ENCODE data around the gene ADH5.
A peak's percentile ranks its signal among the peaks of the same experiment; 100 is the strongest.
"Not testable (repeated sequence)": the region's sequence is repeated elsewhere in the genome, so short reads cannot be mapped to it uniquely, and the experiment has no call there.

Gene ADH5

DNA sequence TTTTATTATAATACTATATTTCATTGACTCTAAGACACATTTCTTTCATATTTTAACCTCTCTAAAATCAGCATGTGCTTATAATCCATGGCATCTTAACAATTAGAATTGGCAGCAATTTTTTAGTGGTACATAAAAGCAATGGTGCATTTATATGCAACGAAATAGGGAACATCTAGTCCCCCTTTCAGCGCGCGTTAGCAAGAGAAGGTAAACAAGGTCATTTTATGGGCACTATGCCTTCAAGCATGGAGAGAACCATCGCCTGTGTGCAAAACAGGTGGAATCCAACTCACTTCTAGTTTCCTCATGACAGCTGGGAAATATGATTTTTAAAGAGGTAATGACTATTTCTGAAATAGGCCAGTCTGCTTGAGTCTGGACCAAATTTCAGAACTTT lies 6.4 kb downstream of the ADH5 start:
- DNase-seq, result no peak

DNA sequence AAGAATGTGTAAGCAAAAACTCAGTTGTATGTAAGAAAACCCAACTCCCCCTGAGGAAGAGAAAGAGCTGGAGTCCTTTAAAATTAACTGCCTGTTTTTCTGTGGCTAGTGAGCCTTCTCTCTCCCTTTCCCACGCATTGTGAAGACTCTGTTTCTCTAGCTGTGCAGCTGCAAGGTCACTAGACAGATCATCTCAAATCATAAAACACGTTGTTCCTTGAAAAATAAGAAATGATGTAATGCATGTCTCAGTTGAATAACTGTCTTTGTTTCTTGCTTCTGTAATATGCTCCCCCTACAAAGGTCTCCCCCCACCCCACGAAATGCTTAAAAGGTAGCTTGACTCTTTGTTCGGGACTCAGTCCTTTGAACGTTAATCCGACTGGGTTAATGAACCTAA lies 7.7 kb downstream of the ADH5 start:
- not testable (repeated sequence) for DNase-seq

GRCh38 chr4:99079625-99080295 lies 8.8 kb downstream of the ADH5 start:
- DNase-seq, result no peak

DNA sequence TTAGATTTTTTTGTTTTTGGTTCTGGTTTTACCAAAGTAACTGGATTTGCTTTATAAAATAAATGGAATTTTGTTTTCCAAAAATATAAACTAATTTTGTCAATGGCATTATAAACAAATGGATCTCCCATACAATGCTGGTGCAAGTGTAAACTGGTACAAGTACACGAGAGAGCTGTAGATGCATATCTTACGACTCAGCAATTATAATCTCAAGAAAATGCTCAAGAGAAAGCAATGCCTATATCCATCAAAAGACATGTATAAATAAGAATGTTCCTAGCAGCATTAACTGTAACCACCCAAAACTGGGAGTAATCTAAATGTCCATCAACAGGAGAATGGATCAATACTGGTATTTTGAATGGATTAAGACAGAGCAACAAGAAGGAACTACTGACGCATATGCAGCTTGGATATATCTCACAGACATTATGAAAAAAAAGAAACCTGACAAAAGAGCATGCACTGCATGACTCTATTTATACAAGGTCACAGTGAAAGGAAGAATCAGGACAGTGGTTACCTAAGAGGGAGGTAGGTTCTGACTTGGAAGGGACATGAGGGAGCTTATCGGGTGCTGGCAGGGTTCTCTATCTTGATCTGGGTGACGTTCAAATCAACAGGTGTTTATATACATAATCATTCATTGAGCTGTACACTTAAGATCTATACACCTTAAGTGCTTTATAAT lies 9.5 kb downstream of the ADH5 start:
- DNase-seq, result no peak

DNA sequence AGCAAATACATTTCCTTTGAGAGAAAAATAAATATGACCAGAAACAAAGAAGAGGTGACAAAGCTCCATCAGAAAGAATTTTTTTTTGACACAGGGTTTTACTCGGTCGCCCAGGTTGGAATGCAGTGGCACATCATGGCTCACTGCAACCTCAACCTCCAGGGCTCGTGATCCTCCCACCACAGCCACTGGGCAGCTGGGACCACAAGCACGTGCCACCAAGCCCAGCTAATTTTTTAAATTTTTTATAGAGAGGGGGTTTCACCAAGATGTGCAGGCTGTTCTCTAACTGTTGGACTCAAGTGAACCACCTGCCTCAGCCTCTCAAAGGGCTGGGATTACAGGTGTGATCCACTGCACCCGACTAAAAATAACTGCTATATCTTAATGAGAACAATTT lies 10.3 kb downstream of the ADH5 start:
- no peak for DNase-seq

- DNase-seq, result no peak
These were observed 11.4 kb downstream of the ADH5 start for GRCh38 chr4:99077177-99077576.

DNA sequence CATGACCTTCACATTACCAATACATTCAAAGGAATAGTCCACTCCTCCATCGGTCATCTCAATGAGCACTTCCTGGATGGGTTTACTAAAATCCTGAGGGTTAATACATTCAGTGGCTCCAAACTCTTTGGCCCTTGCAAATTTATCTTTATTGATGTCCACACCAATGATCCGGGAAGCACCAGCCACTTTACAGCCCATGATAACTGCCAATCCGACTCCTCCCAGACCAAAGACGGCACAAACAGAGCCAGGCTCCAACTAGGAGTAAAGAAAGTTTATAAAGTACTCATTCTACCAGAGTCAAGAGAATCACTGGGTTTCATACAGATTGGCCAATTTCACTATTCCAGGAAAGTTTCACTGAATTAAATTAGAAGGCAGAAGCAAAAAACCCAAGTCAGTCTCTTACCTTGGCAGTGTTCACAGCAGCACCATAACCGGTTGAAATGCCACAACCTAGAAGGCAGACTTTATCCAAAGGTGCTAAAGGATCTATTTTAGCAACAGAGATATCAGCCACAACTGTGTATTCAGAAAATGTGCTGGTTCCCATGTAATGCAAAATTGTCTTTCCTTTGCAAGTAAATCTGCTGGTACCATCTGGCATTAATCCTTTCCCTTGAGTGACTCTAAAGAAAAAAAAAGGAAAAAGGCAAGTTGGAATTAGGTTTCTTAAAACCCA lies 12.2 kb downstream of the ADH5 start:
- no peak for DNase-seq

DNA sequence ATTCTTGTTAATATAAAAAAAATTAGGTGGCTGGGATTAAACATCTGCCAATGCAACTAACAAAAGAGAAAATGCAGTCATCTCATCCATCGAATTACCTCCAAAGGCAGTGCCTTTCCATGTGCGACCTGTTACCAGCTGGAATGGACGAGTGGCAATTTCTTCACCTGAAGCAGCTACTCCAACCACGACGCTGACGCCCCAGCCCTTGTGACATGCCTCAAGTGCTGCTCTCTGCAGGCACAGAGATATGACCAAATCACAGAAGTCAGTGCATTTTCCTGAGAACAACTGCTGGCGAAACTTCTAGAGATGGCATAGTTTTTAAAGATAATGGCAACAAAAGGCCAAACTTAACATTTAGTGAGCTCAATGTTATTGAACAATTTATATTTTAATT lies 13.8 kb downstream of the ADH5 start:
- no peak for DNase-seq

- no peak for DNase-seq
These were observed 17.4 kb downstream of the ADH5 start for GRCh38 chr4:99071159-99071558.

DNA sequence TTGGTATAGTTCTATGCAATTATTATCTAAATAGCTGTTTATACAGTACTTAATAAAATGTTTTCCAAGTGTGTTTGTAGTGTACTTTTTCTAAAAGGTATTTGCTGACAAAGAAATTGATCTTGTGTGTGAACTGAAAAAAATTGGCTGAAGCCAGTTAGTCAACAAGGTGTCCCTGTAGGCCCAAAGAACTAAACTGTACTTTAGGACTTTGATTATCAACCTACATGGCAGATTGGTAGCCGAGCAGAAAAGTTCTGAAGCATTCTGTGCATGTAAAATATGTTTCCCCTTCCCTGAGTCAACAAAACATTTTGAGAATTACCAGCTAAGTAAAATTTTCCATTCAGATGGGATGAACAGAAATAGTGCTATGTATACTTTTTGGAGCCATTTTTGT lies 21.0 kb downstream of the ADH5 start:
- DNase-seq, result no peak

DNA sequence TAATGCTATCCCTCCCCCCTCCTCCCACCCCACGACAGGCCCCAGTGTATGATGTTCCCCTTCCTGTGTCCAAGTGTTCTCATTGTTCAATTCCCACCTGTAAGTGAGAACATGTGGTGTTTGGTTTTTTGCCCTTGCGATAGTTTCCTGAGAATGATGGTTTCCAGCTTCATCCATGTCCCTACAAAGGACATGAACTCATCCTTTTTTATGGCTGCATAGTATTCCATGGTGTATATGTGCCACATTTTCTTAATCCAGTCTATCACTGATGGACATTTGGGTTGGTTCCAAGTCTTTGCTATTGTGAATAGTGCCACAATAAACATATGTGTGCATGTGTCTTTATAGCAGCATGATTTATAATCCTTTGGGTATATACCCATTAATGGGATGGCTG lies 23.1 kb downstream of the ADH5 start:
- not testable (repeated sequence) for DNase-seq

DNA sequence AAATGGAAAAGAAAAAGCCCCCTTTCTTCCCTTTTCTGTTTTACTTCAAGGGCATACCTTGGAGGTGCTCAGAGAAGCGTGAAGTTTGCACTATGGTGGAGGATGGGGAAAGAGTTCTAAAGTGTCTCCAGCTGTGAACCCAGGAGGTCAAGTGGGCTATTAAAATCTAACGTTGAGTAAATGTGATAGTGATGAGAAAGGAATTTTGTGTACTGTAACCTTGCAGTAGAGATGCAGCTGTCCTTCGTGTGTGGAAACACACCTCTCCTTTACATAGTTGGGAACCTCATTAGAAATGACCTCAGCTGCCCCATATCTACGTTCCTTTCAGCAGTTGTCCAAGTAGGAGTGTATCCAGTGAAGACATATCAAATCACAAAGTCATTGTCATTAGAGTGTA lies 26.5 kb downstream of the ADH5 start:
- no peak for DNase-seq

- DNase-seq, result no peak
These were observed 27.4 kb downstream of the ADH5 start for GRCh38 chr4:99061048-99061700.

GRCh38 chr4:99059550-99059949 lies 29.0 kb downstream of the ADH5 start:
- DNase-seq, result peak; percentile 3

- no peak for DNase-seq
These were observed 30.4 kb downstream of the ADH5 start for GRCh38 chr4:99058228-99058627.

DNA sequence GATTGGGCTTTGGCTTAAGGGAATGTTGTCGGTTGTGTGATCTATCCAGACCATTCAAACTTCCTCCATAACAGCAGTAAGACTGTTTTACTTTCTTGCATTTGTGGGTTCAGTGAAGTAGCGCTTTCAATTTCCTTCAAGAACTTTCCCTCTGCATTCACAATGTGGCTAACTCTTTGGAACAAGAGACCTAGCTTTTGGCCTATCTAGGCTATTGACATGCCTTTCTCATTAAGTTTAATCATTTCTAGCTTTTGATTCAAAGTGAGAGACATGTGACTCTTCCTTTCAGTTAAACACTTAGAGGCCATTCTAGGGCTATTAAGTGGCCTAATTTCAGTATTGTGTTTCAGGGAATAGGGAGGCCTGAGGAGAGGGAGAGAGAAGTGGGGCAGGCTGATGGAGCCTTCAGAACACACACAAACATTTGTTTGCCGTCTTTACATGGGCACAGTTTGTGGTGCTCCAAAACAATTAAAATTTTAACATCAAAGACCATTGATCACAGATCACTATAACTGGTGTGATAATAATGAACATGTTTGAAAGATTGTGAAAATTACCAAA lies 34.1 kb downstream of the ADH5 start:
- DNase-seq, result no peak

DNA sequence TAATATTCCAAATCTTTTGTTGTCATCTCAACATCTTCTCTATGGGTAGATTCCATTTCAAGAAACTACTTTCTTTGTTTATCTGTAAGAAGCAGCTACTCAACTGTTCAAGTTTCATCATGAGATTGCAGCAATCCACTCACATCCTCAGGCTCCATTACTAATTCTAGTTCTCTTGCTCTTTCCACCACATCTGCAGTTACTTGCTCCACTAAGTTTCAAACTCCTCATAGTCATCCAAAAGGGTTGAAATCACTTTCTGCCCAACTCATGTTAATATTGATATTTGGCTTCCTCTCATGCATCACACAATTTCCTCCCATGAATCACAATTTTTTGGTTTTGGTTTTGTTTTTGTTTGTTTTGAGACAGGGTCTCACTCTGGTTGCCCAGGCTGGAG lies 35.7 kb downstream of the ADH5 start:
- no peak for DNase-seq

DNA sequence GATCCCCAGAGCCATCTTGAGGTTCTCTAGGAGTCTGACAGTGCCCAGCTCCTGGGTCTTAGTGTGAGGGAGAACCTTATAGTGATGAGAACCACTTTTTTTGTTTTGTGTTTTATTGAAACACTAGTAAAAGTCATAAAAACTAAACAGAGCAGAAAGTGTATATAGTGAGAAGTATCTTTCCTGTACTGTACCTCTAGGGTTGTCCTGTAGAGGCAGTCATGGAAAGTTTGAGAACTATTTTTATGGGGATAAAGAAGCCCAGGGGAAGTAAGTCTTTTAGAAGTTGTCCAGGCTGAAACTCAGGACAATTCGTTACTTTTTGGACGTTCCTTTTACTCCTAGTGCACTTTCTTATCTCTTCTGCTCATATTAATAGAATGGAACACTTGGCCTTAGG lies 40.9 kb downstream of the ADH5 start:
- DNase-seq, result no peak

DNA sequence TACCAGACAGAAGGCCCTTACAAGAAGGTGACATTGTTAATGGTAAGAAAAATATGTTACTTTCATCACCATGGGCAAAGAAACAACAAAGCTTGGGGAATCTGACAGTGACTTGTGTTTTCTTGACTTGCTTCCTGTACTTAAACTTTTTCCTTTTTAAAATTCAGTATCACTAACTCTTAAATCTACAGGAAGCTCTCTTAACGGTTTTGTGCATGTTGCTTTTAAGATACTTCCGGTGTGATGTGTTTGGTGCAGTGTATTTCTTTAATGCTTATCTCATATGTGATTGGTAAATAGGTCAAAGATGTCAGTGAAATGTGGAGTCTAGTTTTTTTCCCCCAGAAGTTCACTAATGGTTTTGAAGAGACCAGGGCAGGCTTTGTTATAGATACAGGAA lies 45.2 kb downstream of the ADH5 start:
- no peak for DNase-seq

- DNase-seq, result no peak
These were observed 50.4 kb downstream of the ADH5 start for GRCh38 chr4:99038213-99038612.

DNA sequence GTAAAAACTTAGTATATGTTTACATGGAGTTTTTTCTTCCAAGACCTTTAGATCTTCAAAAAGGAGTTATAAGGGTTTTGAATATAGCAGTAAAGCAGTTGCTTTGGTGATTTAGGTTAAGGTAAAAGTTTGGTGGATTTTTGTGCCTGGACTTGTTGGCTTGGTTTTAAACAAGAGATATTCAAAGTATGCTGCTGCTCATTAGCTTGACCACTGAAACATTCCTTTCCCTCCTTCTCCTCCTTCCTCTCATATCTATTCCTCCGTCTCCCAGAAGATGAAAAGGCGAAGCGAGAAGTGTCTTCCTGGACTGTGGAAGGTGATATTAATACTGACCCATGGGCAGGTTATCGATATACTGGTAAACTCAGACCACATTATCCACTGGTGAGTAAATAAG lies 54.6 kb downstream of the ADH5 start:
- peak; percentile 7 for DNase-seq

- DNase-seq, result no peak
These were observed 58.7 kb downstream of the ADH5 start for GRCh38 chr4:99029852-99030251.

DNA sequence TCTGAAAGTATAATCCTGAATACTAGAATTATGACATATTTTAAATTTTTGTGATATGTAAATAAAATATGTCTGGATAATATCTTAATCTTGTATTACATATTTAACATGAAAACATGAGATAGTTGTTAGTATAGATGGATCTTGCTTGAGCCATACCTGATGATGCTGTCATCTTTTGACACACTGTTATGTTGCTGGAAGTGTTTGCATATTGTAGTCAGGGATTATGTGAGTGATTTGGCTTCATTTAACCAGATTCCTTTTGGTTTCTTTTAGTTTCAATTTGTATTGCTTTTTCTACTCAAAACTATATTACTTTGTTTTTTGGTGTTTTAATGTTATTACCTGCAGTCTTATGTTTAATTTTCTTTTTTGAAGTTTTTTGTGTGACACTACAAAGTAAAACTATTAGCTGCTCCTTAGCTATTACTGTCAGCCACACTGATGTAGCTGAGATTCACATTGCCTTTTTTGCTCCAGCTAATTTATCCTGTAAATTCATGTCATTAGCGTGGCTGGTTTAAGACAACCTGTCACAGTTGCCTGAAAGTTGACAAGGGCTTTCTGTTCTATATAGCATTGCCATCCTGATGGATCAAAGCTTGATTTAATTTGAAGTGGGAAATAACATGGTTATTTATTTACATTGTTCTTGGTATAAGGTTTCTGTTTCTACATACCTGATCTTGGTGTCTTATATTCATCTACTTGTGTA lies 59.4 kb downstream of the ADH5 start:
- no peak for DNase-seq
